ENCODE results near the gene ERICH2.
A peak's percentile ranks its signal among the peaks of the same experiment; 100 is the strongest.
"Not testable (repeated sequence)": the region's sequence is repeated elsewhere in the genome, so short reads cannot be mapped to it uniquely, and the experiment has no call there.

Gene ERICH2, protein sequence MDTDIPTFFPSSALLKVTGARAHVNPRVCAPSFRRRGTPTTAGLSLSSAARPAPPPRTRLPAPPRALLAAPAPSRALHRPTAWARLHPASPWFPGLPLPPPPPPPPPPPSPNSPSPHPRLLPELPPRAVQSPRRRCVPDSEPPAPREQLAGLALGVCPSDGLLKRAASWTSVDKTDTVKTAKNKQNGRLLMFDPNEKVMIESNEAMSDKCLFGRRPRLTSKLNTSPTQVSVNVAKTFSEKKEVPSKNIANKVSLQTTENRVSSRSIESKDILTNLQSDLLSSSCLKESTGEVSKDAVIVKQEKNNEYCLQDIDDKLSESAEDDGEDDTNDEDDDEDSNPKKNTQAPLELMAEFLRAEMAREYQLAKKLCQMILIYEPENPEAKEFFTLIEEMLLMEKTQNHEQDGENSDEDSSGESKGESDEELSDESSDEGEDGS

DNA sequence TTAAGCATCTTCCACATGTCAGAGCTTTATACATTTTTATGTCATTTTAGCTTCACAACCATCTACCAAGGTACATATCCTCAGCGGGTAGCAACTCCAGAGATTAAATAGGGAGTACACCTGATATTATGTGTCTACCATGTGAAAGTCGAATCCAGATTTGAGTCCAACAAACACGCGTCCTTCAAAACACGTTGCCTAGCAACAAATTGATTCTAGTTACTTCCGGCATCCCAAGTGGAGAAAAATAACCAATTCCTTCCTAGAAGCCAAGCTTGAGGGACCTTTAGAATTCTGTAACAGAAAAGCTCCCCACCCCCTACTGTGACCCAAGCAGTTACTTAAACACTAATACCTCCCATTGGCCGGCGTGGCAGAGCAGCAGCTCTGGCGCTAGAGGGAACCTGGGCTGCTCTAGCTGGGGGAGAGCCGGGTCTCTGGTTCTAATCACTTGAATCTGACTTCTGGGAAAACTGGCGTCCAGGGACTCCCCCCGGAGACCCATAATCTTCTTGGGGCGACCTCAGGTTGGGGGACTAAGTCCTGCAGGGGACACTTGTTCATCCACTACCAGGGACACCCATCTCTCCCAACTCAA lies at the start of gene ERICH2:
TSS of gene ERICH2 (plus strand) at position 371 of the 598 bp plus-strand sequence. CDS start 304 bp downstream, outside the sequence.
- DNase-seq: peak; percentile 64

DNA sequence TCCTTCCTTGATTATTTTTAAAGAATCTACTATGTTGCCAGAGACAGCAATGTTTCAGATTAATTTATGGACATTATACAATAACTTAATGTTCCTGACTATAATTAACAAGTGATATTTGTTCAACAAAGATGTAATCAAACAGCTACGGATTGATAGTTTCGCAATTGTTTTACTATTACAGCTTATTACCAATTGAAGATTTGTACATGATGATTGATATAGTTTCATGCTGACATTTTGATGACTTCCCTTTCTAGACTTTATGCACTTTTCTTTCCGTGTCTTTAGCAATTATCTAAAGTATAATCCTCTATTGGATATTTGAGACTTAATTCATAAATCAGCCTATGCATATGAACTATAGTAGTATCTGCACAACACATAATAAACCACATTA lies 48.5 kb upstream of the ERICH2 start:
- DNase-seq: no peak

DNA sequence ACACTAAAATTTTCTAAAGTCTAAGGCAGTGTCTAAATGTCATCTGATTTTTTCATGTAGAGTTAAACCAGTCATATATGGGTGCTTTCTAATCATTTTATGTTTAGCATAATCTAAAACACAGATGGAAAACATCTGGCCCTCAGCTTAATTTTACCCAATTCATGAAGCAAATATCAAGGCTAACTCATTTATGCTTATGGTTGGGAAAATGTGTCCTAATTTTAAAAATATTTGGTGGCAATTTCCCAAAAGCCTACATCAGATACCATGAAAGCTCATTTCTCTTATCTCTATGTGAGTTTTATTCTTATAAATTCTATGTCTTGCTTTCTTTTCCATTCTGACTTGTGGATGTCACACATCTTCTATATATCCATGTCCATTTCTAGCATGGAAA lies 47.9 kb upstream of the ERICH2 start:
- no peak for DNase-seq

DNA sequence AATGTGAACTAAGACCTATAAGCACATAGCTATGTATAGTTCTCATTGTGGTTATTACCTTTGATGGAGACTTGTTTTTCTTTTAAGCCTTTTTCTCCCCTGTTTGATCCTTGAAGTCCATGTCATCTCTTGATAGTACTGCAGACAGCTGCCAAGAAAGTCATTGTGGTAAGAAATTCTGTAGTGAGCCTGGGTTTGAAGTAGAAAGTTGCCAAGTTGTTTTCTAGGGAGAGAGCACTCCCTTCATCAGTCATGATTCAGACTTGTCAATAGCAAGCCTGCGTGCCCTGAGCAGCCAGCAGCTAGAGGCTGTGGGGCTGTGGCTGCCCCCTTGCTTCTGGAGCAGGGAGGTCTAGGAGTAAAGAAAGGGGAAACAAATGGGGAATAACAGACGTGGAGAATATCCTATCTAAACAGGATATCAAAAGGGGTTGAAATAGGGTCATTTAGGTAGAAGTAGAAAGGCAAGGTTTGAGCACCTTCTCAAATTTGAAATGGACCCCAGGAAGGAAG lies 46.7 kb upstream of the ERICH2 start:
- DNase-seq: no peak

DNA sequence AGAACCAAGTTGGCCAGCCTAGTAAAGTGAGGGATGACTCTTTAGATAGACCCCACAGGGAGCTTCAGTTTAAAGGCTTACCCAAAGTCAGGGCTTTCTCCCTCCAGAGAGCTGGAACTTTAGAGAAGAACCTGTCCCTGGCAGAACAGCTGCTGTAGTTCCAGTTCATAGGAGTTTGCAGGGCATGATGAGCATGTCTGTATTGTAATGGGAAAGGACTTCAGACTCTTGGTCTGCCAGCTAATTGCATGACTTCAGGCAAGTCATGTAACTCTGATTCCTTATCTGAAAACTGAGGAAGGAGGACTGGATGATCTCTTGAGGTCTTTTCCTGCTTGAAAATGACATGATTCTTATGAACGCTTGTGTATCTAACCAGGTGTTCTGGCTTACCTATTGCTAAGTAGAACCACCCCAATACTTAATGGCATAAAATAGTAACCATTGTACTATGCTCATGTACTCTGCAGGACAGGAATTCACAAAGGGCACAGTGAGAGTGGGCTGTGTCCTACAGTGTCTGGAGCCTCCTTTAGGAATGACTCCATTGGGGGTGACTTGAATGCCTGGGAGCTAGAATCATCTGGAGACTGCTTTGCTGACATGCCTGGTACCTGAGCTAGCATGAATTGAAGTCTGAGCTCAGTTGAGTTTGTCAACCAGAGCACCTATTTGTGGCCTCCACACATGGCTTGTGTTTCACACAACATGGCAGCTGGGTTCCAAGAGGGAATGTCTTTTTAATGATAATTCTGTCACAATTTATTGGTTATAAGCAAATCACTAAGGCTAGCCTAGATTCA lies 36.2 kb upstream of the ERICH2 start:
- DNase-seq: no peak

DNA sequence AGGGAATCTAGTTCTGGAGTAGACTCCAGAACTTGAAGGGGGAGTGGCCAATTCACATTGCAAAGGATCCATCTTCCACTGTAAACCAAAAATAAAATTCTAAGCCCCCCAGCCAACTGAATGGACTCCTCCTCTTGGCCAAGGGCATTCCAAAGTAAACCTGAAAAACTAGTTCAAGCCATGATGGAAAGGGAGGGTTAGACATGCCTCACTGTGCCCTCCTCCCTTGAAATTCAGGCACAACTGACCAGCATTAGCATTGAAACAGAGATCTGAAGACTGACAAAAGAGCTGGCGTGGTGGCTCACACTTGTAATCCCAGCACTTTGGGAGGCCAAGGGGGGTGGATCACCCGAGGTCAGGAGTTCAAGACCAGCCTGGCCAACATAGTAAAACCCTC lies 35.6 kb upstream of the ERICH2 start:
- not testable (repeated sequence) for DNase-seq

- DNase-seq: no peak
Observed at GRCh38 chr2:170736628-170737027, 33.5 kb upstream of the ERICH2 start.

- no peak for DNase-seq
Observed at GRCh38 chr2:170737406-170737805, 32.8 kb upstream of the ERICH2 start.

DNA sequence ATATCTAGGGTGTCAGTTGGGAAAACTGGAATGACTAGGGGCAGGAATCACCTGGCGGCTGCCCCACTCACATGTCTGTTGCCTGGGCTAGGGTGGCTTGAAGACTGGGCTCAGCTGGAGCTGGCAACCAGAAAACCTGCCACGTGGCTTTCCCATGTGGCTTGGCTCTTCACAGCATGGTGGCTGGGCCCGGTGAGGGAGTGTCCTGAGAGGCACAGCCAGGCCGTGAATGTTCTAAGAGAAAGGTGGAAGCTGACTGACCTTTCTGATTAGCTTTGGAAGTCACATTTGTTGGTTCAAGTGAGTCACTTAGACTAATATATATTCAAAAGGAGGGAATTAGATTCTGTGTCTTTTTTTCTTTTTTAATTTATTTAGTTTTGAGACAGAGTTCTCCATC lies 32.4 kb upstream of the ERICH2 start:
- no peak for DNase-seq

GRCh38 chr2:170739048-170739447 lies 31.1 kb upstream of the ERICH2 start:
- DNase-seq: no peak

- DNase-seq: no peak
Observed at GRCh38 chr2:170739507-170740046, 30.6 kb upstream of the ERICH2 start.

GRCh38 chr2:170740660-170741059 lies 29.5 kb upstream of the ERICH2 start:
- no peak for DNase-seq

- no peak for DNase-seq
Observed at GRCh38 chr2:170742000-170742399, 28.2 kb upstream of the ERICH2 start.

GRCh38 chr2:170742896-170743529 lies 27.2 kb upstream of the ERICH2 start:
- DNase-seq: no peak

DNA sequence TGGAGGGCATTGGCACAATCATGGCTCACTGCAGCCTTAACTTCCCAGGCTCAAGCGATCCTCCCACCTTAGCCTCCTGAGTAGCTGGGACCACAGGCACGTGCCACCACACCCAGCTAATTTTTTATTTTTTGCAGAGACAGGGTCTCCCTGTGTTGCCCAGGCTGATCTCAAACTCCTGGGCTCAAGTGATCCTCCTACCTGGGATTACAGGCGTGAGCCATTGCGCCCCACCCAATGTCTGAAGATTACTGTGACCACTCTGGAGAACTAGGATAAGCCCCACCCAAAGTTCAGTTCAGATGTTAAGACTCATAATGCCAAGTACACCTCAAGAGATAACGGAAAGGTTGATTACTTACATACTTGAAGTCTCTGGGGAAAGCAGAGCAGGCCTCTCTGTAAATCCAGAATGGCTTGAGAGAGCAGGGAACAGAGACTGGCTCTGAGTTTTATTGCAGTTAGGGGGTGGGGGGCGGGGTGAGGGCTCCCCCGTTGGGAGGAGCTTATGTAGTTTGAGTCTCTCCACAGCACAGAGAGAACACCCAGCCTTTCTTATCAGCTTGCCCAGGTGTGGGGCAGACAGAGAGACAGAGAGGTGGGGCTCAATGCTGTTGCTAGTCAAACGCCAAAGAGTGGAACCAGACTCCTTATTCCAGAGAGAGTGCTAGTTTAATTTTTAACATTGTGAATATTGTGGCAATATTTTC lies 26.5 kb upstream of the ERICH2 start:
- DNase-seq: no peak

DNA sequence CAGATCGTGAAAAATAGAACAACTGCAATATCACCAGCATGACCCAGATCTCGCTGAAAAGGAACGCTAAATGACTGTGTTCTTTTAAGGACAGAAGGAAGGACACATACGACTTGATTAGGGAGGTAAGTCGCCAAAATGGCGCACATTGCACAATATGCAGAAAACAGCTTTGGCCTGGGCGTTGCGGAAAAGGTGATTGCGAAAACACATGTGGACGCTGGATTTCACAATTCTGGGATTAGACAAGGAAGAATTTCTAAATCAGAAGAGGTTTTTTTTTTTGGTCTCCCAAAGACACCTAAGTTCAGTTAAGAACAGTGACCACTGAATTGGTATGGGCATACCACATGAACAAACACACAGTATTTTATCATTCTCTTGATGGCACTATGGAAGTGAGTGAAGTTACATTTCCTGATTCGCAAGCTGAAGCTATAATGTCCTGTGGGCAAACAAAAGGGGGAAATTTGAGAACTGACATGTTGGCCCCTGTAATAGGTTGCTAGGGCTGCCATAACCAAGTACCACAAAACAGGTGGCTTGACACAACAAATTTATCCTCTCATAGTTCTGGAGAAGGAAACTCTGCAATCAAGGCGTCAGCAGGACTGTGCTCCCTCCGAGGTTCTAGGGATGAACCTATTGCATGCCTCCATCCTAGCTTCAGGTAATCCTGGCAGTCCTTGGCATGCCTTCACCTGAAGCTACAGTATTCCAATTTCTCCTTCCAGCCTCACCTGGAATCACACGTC lies 25.8 kb upstream of the ERICH2 start:
- no peak for DNase-seq

DNA sequence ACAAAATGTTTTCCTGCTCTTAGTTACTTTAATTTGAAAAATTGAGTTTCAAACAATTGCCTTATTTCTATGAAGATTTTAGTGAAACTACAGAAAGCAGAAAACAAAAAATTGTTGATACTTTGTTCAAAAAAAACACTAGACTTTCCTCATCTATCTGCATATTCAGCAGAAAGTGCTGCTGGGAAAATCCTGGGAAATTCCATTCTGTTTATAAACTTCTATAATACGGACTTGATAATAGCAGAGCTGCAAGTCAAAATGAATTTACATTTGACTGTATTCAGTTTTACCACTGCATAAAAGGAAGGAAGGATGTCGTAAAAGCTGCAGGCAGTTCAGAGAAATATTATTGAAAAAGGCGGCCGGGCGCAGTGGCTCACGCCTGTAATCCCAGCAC lies 24.9 kb upstream of the ERICH2 start:
- no peak for DNase-seq

DNA sequence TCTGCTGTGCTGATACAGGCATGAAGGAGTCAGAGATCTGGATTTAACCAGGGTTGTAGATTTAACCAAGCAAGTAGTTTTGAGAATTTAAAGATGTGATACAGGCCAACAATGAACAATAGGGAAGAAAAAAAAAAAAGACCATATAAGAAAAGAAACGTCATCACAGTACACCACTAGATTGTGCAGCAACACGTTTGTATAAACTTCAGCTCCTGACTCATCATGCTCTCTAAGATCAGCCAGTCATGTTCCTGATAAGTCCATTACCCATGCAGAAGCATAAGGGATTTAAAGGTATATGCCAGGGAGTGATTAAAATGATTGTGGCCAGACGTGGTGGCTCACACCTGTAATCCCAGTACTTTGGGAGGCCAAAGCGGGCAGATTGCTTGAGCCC lies 22.3 kb upstream of the ERICH2 start:
- no peak for DNase-seq

GRCh38 chr2:170751555-170751954 lies 18.6 kb upstream of the ERICH2 start:
- not testable (repeated sequence) for DNase-seq

DNA sequence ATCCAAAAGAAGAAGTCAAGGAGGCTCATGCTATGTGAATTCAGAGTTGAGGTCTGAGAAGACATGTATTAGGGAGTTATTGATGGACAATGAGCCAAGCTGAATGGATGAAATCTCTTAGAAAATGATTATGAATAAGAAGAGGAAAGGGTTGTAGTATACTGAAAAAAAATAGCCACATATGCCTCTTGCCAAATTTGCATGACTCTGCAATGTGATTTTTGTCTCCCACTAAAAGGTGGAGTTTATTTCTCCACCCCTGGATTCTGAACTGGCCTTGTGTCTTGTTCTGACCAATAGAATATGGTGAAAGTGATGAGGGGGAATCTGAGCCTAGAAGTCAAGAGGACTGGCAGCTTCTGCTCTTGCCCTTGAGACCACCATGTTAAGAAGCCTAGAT lies 8.6 kb upstream of the ERICH2 start:
- DNase-seq: no peak

GRCh38 chr2:170762760-170763159 lies 7.4 kb upstream of the ERICH2 start:
- no peak for DNase-seq

All from NCI-H1092 treated with DMSO at 0.1 percent for 48 hours (cell line).